ENCODE data around the gene SCARB1. TPM values are rescaled to one million over a fixed set of nuclear protein-coding genes. Genes with fewer than 3 reads are reported as not detected.

SCARB1 gene
- total and polyA plus RNA-seq, 9 donors: 20.8 to 1,262 (median 81.7) TPM

DNA sequence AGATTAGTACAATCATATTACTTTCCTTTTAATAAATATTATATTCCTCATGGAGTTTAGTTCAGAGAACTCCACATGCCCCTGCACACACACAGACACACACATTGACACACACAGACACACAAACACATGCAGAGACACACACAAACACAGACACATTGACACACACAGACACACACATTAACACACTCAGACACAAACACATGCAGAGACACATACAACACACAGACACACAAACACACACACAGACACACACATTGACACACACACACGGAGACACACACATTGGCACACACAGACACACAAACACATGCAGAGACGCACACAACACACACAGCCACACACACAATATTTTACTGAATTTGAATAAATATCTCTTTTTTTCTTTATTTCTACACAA lies 12.5 kb upstream of the SCARB1 start:
- intact Hi-C loops (cut with DNase I): no loop called here
- Histone ChIP-seq H3K4me1 (ENCODE audit: insufficient read depth) (peaks cover 2% of the 10 kb centered on the region), H3K36me3 (no peaks in the 10 kb centered on the region), H3K27me3 (no peaks in the 10 kb centered on the region), H3K9me3 (no peaks in the 10 kb centered on the region), H3K4me3 (no peak overlapping the region), H3K27ac (no peak overlapping the region)
- TF ChIP-seq CTCF (IDR thresholded peaks at IDR 0.05) (no peak), POLR2A (IDR thresholded peaks at IDR 0.05) (no peak), EP300 (IDR thresholded peaks at IDR 0.05) (no peak)
- 80 to 94% (median 88%) methylated on average over 2 of the region's 2 CpGs for WGBS, 3 donors
- DNase-seq: no peak

- DNase-seq: no peak
- no peak for TF ChIP-seq EP300 (IDR thresholded peaks at IDR 0.05)
- TF ChIP-seq POLR2A (IDR thresholded peaks at IDR 0.05): no peak
- TF ChIP-seq CTCF (IDR thresholded peaks at IDR 0.05): no peak
- Histone ChIP-seq H3K36me3 (no peaks in the 10 kb centered on the region), H3K27me3 (no peaks in the 10 kb centered on the region), H3K4me3 (no peak overlapping the region), H3K27ac (no peak overlapping the region), H3K9me3 (no peaks in the 10 kb centered on the region), H3K4me1 (ENCODE audit: insufficient read depth) (peaks cover 2% of the 10 kb centered on the region)
- WGBS, 3 donors: 17 to 50% (median 17%) methylated on average over 2 of the region's 2 CpGs
- intact Hi-C loops (cut with DNase I): no loop called here
Observed at GRCh38 chr12:124875803-124876132, 12.1 kb upstream of the SCARB1 start.

DNA sequence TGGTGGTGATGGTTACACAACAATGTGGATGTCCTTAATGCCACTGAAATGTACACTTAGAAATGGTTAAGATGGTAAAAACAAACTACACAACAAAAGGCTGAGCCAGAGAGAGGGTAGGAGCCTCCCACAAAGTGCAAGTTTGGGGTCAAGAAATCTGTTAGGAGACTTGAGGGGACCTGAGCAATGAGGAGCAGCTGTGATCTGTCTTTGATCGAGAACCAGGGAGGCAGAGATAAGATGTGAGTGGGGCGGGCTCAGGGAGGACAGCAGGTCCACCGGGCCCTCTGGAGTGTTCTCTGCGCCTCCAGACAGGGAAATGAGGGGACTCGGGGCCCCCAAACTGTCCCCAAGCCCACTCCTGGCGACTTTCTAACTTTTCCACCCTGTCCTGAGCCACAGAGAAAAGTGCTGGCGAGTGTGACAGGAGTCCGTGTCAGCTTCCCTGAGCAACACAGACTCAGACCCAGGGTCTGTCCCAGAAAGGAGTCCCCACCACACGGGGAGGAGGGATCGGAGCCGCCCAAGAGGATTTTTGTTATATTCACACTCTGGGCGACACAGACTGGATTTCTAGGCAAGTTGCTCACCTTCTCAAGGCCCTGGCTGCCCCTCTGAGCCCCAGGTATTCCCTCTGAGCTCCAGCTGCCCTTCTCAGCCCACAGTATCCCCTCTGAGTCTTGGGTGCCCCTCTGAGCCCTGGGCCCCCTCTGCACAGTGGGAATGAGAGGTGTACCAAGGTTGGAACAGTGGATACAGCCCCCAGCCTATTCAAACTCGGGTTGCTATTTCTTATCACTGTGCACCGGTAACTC lies 11.5 kb upstream of the SCARB1 start:
- no peak overlapping the region for H3K4me3 ChIP-seq
- H3K36me3 ChIP-seq: no peaks in the 10 kb centered on the region
- no peak for TF ChIP-seq CTCF (IDR thresholded peaks at IDR 0.05)
- no peak for TF ChIP-seq EP300 (IDR thresholded peaks at IDR 0.05)
- TF ChIP-seq POLR2A (IDR thresholded peaks at IDR 0.05): no peak
- WGBS, 3 donors: 50 to 59% (median 55%) methylated on average over 14 of the region's 14 CpGs
- no peaks in the 10 kb centered on the region for H3K27me3 ChIP-seq
- H3K9me3 ChIP-seq: no peaks in the 10 kb centered on the region
- intact Hi-C loops (cut with DNase I): no loop called here
- H3K27ac ChIP-seq: no peak overlapping the region
- no peak for DNase-seq
- H3K4me1 ChIP-seq (ENCODE audit: insufficient read depth): peaks cover 2% of the 10 kb centered on the region

GRCh38 chr12:124874188-124874587 lies 10.5 kb upstream of the SCARB1 start:
- no peak overlapping the region for H3K27ac ChIP-seq
- DNase-seq: no peak
- no peak for TF ChIP-seq POLR2A (IDR thresholded peaks at IDR 0.05)
- TF ChIP-seq EP300 (IDR thresholded peaks at IDR 0.05): no peak
- TF ChIP-seq CTCF (IDR thresholded peaks at IDR 0.05): no peak
- no peak overlapping the region for H3K4me3 ChIP-seq
- intact Hi-C loops (cut with DNase I): no loop called here
- 91 to 95% (median 92%) methylated on average over 4 of the region's 4 CpGs for WGBS, 3 donors
- H3K9me3 ChIP-seq: no peaks in the 10 kb centered on the region
- H3K4me1 ChIP-seq (ENCODE audit: insufficient read depth): peaks cover 2% of the 10 kb centered on the region
- H3K27me3 ChIP-seq: no peaks in the 10 kb centered on the region
- no peaks in the 10 kb centered on the region for H3K36me3 ChIP-seq
